Fibroblast of the aortic adventitia (primary cell): ENCODE results near the gene TIFAB. TPM values are rescaled to one million over a fixed set of nuclear protein-coding genes. Genes with fewer than 3 reads are reported as not detected.

Source experiments
- DNase-seq: peaks from one replicate; pipeline ENCODE4 v3.0.0-alpha.2; 2010; ENCODE audit warnings: low read depth
- H3K4me3 ChIP-seq: 2 replicates; pipeline ENCODE4 v1.5.1; 2011; ENCODE audit warnings: low read depth, mild to moderate bottlenecking, control low read depth, low read length, moderate library complexity
- total RNA-seq: library from RNA; depleted of rRNA; stranded (reverse); fragments of >200 nt; gene quantifications from 2 replicates; pipeline ENCODE4 v1.2.3, GENCODE V29; 2012; ENCODE audit warnings: low replicate concordance
- TF ChIP-seq, protein P1 (sequence below): IDR thresholded peaks from 2 replicates; pipeline ENCODE4 v1.5.1; 2011; ENCODE audit warnings: mild to moderate bottlenecking, low read length, control low read depth, inconsistent platforms; ENCODE audit not compliant: insufficient read depth

Gene TIFAB
- total RNA-seq, 1 donor, result not detected

DNA sequence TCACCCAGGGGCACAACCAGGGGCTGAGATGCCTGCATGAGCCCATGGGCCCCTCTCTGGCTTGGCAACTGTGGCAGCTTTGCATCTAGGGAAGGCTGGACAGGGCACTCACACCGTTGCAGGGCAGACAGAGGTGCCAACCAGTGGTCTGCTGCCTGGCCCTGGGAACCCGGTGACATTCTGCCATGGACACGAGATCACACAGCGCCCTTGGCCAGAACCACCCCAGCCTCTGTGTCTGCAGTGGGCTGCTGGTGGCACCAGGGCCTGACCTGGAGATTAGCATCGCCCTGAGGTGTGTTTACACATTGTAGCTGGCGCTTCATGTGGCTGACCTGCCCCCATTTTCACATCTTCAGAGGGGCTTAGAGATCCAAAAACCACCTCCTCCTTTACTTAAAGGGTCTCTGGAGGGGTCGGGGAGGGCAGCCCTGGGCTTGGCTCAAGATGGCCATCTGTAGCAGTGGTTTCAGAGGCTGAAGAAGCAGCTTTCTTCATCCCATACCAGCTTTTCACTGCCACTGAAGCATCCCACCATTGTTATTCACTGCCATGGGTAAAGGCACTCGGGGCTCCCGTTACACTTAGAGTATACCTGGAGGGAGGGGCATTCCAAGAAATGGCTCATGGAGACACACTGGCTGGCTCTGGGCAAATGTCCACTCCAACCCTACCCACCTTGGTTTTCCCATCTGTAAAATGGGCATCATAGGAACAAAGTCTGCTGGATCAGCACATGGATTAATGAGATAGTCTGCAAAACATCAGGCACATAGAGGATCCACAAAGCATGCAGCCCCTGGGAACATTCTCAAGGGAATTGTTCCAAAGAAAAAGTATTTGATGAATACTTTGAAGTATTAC is 16.5 kb downstream of the TIFAB start:
- TF ChIP-seq, protein P1, sequence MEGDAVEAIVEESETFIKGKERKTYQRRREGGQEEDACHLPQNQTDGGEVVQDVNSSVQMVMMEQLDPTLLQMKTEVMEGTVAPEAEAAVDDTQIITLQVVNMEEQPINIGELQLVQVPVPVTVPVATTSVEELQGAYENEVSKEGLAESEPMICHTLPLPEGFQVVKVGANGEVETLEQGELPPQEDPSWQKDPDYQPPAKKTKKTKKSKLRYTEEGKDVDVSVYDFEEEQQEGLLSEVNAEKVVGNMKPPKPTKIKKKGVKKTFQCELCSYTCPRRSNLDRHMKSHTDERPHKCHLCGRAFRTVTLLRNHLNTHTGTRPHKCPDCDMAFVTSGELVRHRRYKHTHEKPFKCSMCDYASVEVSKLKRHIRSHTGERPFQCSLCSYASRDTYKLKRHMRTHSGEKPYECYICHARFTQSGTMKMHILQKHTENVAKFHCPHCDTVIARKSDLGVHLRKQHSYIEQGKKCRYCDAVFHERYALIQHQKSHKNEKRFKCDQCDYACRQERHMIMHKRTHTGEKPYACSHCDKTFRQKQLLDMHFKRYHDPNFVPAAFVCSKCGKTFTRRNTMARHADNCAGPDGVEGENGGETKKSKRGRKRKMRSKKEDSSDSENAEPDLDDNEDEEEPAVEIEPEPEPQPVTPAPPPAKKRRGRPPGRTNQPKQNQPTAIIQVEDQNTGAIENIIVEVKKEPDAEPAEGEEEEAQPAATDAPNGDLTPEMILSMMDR, result no peak
- H3K4me3 ChIP-seq, result no peak overlapping the region
- no peak for DNase-seq

DNA sequence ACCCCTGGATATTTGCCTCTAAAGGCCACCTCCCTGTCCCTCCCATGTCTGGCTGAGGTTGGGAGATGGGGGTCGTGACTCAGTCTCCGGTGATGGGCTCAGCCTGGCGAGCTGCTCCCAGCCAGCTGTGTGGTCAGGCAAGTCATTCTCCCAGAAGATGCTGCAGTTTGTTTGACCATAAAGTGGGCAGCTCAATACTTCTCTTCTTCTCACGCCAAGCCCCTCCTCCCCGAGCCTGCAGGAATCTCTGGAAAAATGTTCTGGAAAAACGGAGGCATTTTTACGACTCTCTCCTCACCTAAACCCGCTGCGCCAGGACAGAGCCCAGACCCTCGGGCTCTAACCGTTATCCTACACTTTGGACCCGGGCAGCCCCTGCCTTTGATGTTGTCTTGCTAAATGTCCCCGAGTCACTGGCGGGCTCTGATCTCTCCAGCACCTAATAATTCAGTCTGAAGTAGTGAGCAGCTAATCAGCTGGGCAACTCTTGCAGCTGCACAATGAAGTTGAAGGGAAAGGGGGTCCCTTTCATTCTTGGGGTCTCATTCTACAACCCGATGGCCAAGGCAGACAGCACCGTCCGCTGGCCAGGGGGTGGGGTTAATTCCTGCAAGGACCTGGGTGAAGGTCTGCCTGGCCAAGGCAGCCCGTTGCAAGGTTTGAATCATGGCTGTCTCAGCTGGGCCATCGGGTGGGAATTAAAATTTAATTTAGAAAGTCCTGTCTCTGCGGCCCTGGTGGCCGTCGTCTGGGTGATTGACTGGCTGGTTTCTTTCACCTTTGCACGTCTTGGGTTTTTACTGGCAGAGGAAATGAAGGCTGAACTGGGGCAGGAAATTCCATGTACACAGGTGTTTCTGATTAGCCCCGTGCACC is 17.3 kb downstream of the TIFAB start:
- no peak for DNase-seq
- no peak overlapping the region for H3K4me3 ChIP-seq
- TF ChIP-seq, protein P1, result no peak

- TF ChIP-seq, protein P1, result no peak
- no peak overlapping the region for H3K4me3 ChIP-seq
- peak; percentile 45 for DNase-seq
These were observed 18.3 kb downstream of the TIFAB start for GRCh38 chr5:135433681-135434426.

- DNase-seq, result no peak
- TF ChIP-seq, protein P1, result no peak
These were observed 20.0 kb downstream of the TIFAB start for GRCh38 chr5:135432113-135432512.

GRCh38 chr5:135430135-135430437 is 22.1 kb downstream of the TIFAB start:
- TF ChIP-seq, protein P1, result no peak
- no peak for DNase-seq
- no peak overlapping the region for H3K4me3 ChIP-seq

More at GRCh38 chr5:135432113-135432512, 20.0 kb downstream of the TIFAB start:
- H3K4me3 ChIP-seq, result no peak overlapping the region

DNA sequence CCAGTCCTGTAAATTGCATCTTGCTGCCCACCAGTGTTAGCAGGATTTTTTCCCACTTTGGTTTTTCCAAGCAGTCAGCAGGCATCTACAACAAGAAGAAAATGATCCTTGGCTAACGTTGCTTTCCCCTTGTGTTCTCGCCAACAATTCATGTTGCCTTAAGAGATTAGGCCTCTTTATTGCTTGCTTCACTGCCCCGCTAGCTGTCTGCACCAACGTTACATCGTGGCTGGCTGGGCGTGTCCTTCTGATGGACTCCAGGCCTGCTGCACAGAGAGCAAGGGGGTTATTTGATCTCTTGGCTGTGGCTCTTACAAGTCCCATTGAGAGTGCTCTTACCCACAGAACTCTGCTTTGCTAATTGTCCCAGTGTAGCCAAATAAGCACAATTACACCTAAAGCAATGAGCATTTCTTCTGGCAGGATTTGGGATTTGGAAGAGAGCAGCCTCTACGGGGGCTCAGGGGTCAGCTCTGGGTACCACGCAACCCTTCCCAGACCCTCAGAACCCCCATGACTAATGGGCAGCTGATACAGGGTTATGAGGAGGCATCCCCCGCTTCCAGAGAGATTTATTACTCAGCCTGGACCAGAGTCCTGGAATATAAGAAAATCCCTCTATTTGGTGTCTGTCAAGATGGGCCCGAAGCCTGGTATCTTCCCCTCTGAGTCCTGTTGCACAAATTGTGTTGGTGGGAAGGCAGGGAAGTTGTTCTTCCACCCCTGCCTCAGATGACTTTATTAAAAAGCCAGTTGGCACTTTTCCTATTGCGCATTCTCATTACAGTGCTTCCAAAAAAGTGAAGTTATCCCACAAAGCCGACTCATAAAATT is 22.6 kb downstream of the TIFAB start:
- TF ChIP-seq, protein P1, result no peak
- H3K4me3 ChIP-seq, result no peak overlapping the region
- DNase-seq, result peak; percentile 92
